A549 (cell line): ENCODE results near the gene DHX32.

Experiments used
- CBX2 ChIP-seq: fragments of 200-600 bp; sonication (generic); IDR thresholded peaks from 2 replicates; pipeline ENCODE4 v1.6.1; 2016; ENCODE audit warnings: low read depth, mild to moderate bottlenecking, borderline replicate concordance
- JUN ChIP-seq, 2 experiments: fragments of >200 bp; sonication (Bioruptor Twin); formaldehyde crosslinking; IDR thresholded peaks; 2 replicates in 1 of 2; 3 replicates in 1 of 2; pipeline ENCODE4 v1.6.1; 2016 to 2017
- KDM5A ChIP-seq: fragments of 200-600 bp; sonication (generic); IDR thresholded peaks from 2 replicates; pipeline ENCODE4 v1.6.1; 2016; ENCODE audit warnings: antibody characterized with exemption, mild to moderate bottlenecking
- NR3C1 ChIP-seq: fragments of >200 bp; sonication (Bioruptor Twin); formaldehyde crosslinking; IDR thresholded peaks from 3 replicates; pipeline ENCODE4 v1.6.1; 2017
- PBX3 ChIP-seq: IDR thresholded peaks from 2 replicates; pipeline ENCODE4 v1.6.1; 2012
- REST ChIP-seq: fragments of 200-600 bp; sonication (generic); IDR thresholded peaks from 2 replicates; pipeline ENCODE4 v1.6.1; 2016; ENCODE audit warnings: antibody characterized with exemption, mild to moderate bottlenecking, moderate library complexity
- RFX5 ChIP-seq: fragments of 450-650 bp; IDR thresholded peaks from 2 replicates; pipeline ENCODE4 v1.7.1; 2014; ENCODE audit warnings: antibody characterized with exemption, mild to moderate bottlenecking, moderate library complexity
- RNF2 ChIP-seq: fragments of 200-600 bp; sonication (generic); IDR thresholded peaks from 2 replicates; pipeline ENCODE4 v1.6.1; 2016; ENCODE audit warnings: low read depth, mild to moderate bottlenecking, antibody characterized with exemption, moderate library complexity, borderline replicate concordance
- TF ChIP-seq, protein P1 (sequence below): fragments of >200 bp; sonication (Bioruptor Twin); formaldehyde crosslinking; IDR thresholded peaks from 3 replicates; pipeline ENCODE4 v1.5.1; 2016

- TF ChIP-seq KDM5A (no peak), RFX5 (no peak), CBX2 (no peak), JUN (IDR thresholded peaks at IDR 0.05) (no peak), PBX3 (no peak), RNF2 (no peak), NR3C1 (no peak), REST (no peak)
- TF ChIP-seq, protein P1, sequence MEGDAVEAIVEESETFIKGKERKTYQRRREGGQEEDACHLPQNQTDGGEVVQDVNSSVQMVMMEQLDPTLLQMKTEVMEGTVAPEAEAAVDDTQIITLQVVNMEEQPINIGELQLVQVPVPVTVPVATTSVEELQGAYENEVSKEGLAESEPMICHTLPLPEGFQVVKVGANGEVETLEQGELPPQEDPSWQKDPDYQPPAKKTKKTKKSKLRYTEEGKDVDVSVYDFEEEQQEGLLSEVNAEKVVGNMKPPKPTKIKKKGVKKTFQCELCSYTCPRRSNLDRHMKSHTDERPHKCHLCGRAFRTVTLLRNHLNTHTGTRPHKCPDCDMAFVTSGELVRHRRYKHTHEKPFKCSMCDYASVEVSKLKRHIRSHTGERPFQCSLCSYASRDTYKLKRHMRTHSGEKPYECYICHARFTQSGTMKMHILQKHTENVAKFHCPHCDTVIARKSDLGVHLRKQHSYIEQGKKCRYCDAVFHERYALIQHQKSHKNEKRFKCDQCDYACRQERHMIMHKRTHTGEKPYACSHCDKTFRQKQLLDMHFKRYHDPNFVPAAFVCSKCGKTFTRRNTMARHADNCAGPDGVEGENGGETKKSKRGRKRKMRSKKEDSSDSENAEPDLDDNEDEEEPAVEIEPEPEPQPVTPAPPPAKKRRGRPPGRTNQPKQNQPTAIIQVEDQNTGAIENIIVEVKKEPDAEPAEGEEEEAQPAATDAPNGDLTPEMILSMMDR = no peak
Measured at GRCh38 chr10:125808047-125808446, 73.0 kb downstream of the DHX32 start.
